GM12878 (cell line): ENCODE results near the gene CEP78. TPM values are rescaled to one million over a fixed set of nuclear protein-coding genes. Genes with fewer than 3 reads are reported as not detected.

Experiments
- ATAC-seq: fragments of 200-7000 bp; cut with Tn5 transposase; 3 replicates; pipeline ENCODE4 v1.9.1; 2020; ENCODE audit warnings: mild to moderate bottlenecking, moderate library complexity
- BruUV-seq: library from RNA; stranded (reverse); fragments of 400-500 nt; replicated peaks from 2 replicates; lab custom pipeline; 2021; lab: Mats Ljungman, UMichigan
- CTCF ChIA-PET: fragments of 300-600 bp; sonication (Branson Sonifier 250); formaldehyde crosslinking; extraction: SDS; loops from one replicate; lab custom pipeline; 2021; ENCODE audit warnings: inconsistent platforms; lab: Yijun Ruan, JAX
- POLR2A ChIA-PET: fragments of 350-600 bp; formaldehyde crosslinking; extraction: SDS; loops from one replicate; lab custom pipeline; 2021; ENCODE audit warnings: inconsistent platforms; lab: Charles Lee
- RAD21 ChIA-PET: fragments of 300-600 bp; sonication (Branson Sonifier 250); formaldehyde crosslinking; loops from one replicate; lab custom pipeline; 2023; ENCODE audit warnings: antibody characterized with exemption; ENCODE audit not compliant: unreplicated experiment; lab: Charles Lee
- SMC1A ChIA-PET: fragments of 300-600 bp; sonication (Branson Sonifier 250); formaldehyde crosslinking; loops from one replicate; lab custom pipeline; 2023; ENCODE audit not compliant: unreplicated experiment, uncharacterized antibody; lab: Charles Lee
- DNase-seq: peaks from one replicate; pipeline ENCODE4 v3.0.0-alpha.2; 2011; ENCODE audit warnings: low read depth, low spot score
- FAIRE-seq: peaks from 3 replicates; lab custom pipeline; 2011; peaks lifted over from hg19 to GRCh38; lab: Jason Lieb, UNC
- H2AFZ ChIP-seq: 2 replicates; pipeline ENCODE4 v1.6.0; 2011; ENCODE audit warnings: low read depth, low read length, control low read depth; ENCODE audit not compliant: control insufficient read depth
- H3K27ac ChIP-seq: 2 replicates; pipeline ENCODE4 v1.5.1; 2011; ENCODE audit warnings: control low read depth; ENCODE audit not compliant: control insufficient read depth, insufficient read depth
- H3K27me3 ChIP-seq, 2 experiments: replicated peaks in 1 of 2; 2 replicates each; pipeline versions ENCODE4 v1.6.0 to v1.6.1; 2011; ENCODE audit warnings: low read length in 1 of 2; ENCODE audit not compliant: control insufficient read depth in 2 of 2, insufficient read depth in 2 of 2
- H3K36me3 ChIP-seq, 2 experiments: 2 replicates each; pipeline ENCODE4 v1.5.1; 2011; ENCODE audit warnings: low read length in 1 of 2; ENCODE audit not compliant: control insufficient read depth in 2 of 2, insufficient read depth in 2 of 2
- H3K4me1 ChIP-seq: 2 replicates; pipeline ENCODE4 v1.6.1; 2011; ENCODE audit warnings: mild to moderate bottlenecking, low read length, moderate library complexity, mixed read lengths; ENCODE audit not compliant: control insufficient read depth, insufficient read depth
- H3K4me2 ChIP-seq: 2 replicates; pipeline ENCODE4 v1.6.0; 2011; ENCODE audit warnings: control low read depth; ENCODE audit not compliant: control insufficient read depth, insufficient read depth
- H3K4me3 ChIP-seq: fragments of 200-600 bp; sonication (generic); 2 replicates; pipeline ENCODE4 v1.5.1; 2016
- H3K79me2 ChIP-seq: 2 replicates; pipeline ENCODE4 v1.6.0; 2011; ENCODE audit warnings: low read length; ENCODE audit not compliant: control insufficient read depth, insufficient read depth
- H3K9ac ChIP-seq: 2 replicates; pipeline ENCODE4 v1.8.0; 2011; ENCODE audit warnings: low read length, control low read depth, mixed read lengths; ENCODE audit not compliant: control insufficient read depth, insufficient read depth
- H3K9me3 ChIP-seq: replicated peaks from 3 replicates; pipeline ENCODE4 v1.5.1; 2011; ENCODE audit warnings: mild to moderate bottlenecking, low read length; ENCODE audit not compliant: control insufficient read depth, insufficient read depth
- H4K20me1 ChIP-seq: 2 replicates; pipeline ENCODE4 v1.6.0; 2011; ENCODE audit not compliant: control insufficient read depth, insufficient read depth
- BCL11A ChIP-seq: IDR thresholded peaks from 2 replicates; pipeline ENCODE4 v1.6.1; 2011; ENCODE audit warnings: low read depth, low read length
- BHLHE40 ChIP-seq, 2 experiments: fragments of 450-650 bp in 1 of 2; IDR thresholded peaks; 2 replicates each; pipeline ENCODE4 v1.6.1; 2011 to 2017; ENCODE audit warnings: low read depth in 2 of 2, borderline replicate concordance in 1 of 2, improper control_type of control experiment in 1 of 2, low read length in 1 of 2, mild to moderate bottlenecking in 1 of 2
- E2F8 ChIP-seq: fragments of 450-650 bp; IDR thresholded peaks from 2 replicates; pipeline ENCODE4 v1.6.1; 2018; ENCODE audit warnings: mild to moderate bottlenecking, low read depth, moderate library complexity; ENCODE audit not compliant: partially characterized antibody
- ESRRA ChIP-seq: IDR thresholded peaks from 2 replicates; pipeline ENCODE4 v1.6.1; 2012; ENCODE audit warnings: mild to moderate bottlenecking, low read length, improper control_type of control experiment
- FOS ChIP-seq: IDR thresholded peaks from 3 replicates; pipeline ENCODE4 v1.6.1; 2011; ENCODE audit warnings: borderline replicate concordance; ENCODE audit not compliant: insufficient read length; ENCODE audit errors: extremely low read depth
- HDAC2 ChIP-seq: fragments of 200-600 bp; sonication (generic); IDR thresholded peaks from 2 replicates; pipeline ENCODE4 v1.6.1; 2017
- JUND ChIP-seq: IDR thresholded peaks from 2 replicates; pipeline ENCODE4 v1.6.1; 2012; ENCODE audit warnings: low read depth, mild to moderate bottlenecking, low read length, improper control_type of control experiment, moderate library complexity
- LARP7 ChIP-seq: fragments of 450-650 bp; IDR thresholded peaks from 2 replicates; pipeline ENCODE4 v1.6.1; 2017; ENCODE audit warnings: mild to moderate bottlenecking
- MEF2A ChIP-seq: IDR thresholded peaks from 2 replicates; pipeline ENCODE4 v1.6.1; 2011; ENCODE audit warnings: low read depth, mild to moderate bottlenecking, low read length, moderate library complexity; ENCODE audit not compliant: insufficient read depth
- NR2C1 ChIP-seq: fragments of 450-650 bp; IDR thresholded peaks from 2 replicates; pipeline ENCODE4 v1.6.1; 2017; ENCODE audit warnings: antibody characterized with exemption, mild to moderate bottlenecking, moderate library complexity
- NR2C2 ChIP-seq: IDR thresholded peaks from 2 replicates; pipeline ENCODE4 v1.6.1; 2011; ENCODE audit warnings: borderline replicate concordance, low read depth; ENCODE audit not compliant: control insufficient read depth, insufficient read length
- PAX5 ChIP-seq: IDR thresholded peaks from 2 replicates; pipeline ENCODE4 v1.6.1; 2011; ENCODE audit warnings: low read depth, low read length, borderline replicate concordance
- RB1 ChIP-seq: fragments of 450-650 bp; formaldehyde crosslinking; IDR thresholded peaks from 2 replicates; pipeline ENCODE4 v1.6.1; 2017; ENCODE audit warnings: mild to moderate bottlenecking, borderline replicate concordance
- SIN3A ChIP-seq: IDR thresholded peaks from 2 replicates; pipeline ENCODE4 v1.6.1; 2012; ENCODE audit warnings: low read depth, low read length, improper control_type of control experiment
- STAT1 ChIP-seq: fragments of 450-650 bp; conservative IDR thresholded peaks from 2 replicates; pipeline ENCODE4 v1.6.1; 2014; ENCODE audit warnings: antibody characterized with exemption, mild to moderate bottlenecking
- ZNF384 ChIP-seq: IDR thresholded peaks from 2 replicates; pipeline ENCODE4 v1.6.1; 2012; ENCODE audit warnings: low read depth, mild to moderate bottlenecking, low read length, improper control_type of control experiment, borderline replicate concordance
- WGBS: methylation state at CpG from one replicate; pipeline ENCODE4 v1.1.6; 2016; ENCODE audit warnings: low lambda C conversion rate; ENCODE audit not compliant: insufficient replicate concordance, insufficient coverage; ENCODE audit errors: missing lambda C conversion rate; 5-methylcytosine and 5-hydroxymethylcytosine counted together
- in situ Hi-C: fragments of 300-500 bp; cut with MboI; formaldehyde crosslinking; loops from 9 replicates; pipeline ENCODE4 v1.14.3; 2018; ENCODE audit warnings: mixed read lengths
- intact Hi-C: fragments of 100-400 bp; cut with micrococcal nuclease; formaldehyde crosslinking; loops from one replicate; pipeline ENCODE4 v1.14.2; 2022; ENCODE audit not compliant: unreplicated experiment
- polyA plus RNA-seq, 11 experiments: library from polyadenylated mRNA; depleted of rRNA in 4 of 11; unstranded in 6 of 11; stranded (reverse) in 5 of 11; fragments of >200 nt; fragmentation: Nextera tagmentation in 4 of 11; fragmentation: Illumina TruSeq in 1 of 11; extraction: Ambion mirVana in 4 of 11; extraction: Trizol in 1 of 11; gene quantifications; 1 replicate in 1 of 11; 2 replicates in 10 of 11; pipeline versions ENCODE4 v1.2.1 to v1.2.3, GENCODE V29; 2011 to 2016; ENCODE audit warnings: inconsistent platforms in 2 of 11, missing spikeins in 2 of 11, low read depth in 1 of 11
- total RNA-seq, 4 experiments: library from RNA; depleted of rRNA in 3 of 4; stranded (reverse); fragments of >200 nt in 3 of 4; fragmentation: Illumina TruSeq in 1 of 4; extraction: Trizol in 1 of 4; gene quantifications; 2 replicates each; pipeline versions ENCODE4 v1.2.1 to v1.2.3, GENCODE V29; 2013 to 2021
- TF ChIP-seq, protein P1 (sequence below): fragments of 450-650 bp; formaldehyde crosslinking; IDR thresholded peaks from 2 replicates; pipeline ENCODE4 v1.4.0; 2022; ENCODE audit warnings: mild to moderate bottlenecking, moderate library complexity

CEP78 gene
- total and polyA plus RNA-seq, 10 of the 15 experiments (the other 5 are each of a cell fraction or from before 2014, with no cell fraction given), result 4.1 to 44.9 (median 27.9) TPM

GRCh38 chr9:78294290-78295176, 58.7 kb downstream of the CEP78 start:
- no peak for ATAC-seq
- no peaks in the 10 kb centered on the region for H3K9me3 ChIP-seq
- H3K4me1 ChIP-seq, result peaks cover 7% of the 10 kb centered on the region
- CTCF ChIA-PET, result interaction anchor here (1.5 to 2.1 kb wide), 2 partner anchors 18 to 30 kb away, joined by 4 to 5 read pairs; no protein-coding TSS in a partner anchor
- H3K36me3 ChIP-seq, result no peaks in the 10 kb centered on the region
- no peak for FAIRE-seq
- 80% methylated on average over 5 of the region's 5 CpGs for WGBS
- H4K20me1 ChIP-seq, result no peaks in the 10 kb centered on the region
- no TSS peak for BruUV-seq
- H3K79me2 ChIP-seq, result peaks cover 14% of the 10 kb centered on the region
- no peak overlapping the region for H3K4me2 ChIP-seq
- intact Hi-C loops, result no loop called here
- no peak overlapping the region for H3K4me3 ChIP-seq
- SMC1A ChIA-PET, result interaction anchor here (0.6 kb wide), 1 partner anchor 1150 kb away, joined by 3 read pairs; no protein-coding TSS in a partner anchor
- H2AFZ ChIP-seq, result no peak overlapping the region
- POLR2A ChIA-PET, result no interaction called here
- in situ Hi-C loops, result no loop called here
- DNase-seq, result no peak
- H3K9ac ChIP-seq, result no peak overlapping the region
- RAD21 ChIA-PET, result no interaction called here
- H3K27me3 ChIP-seq, result no peaks in the 10 kb centered on the region
- no peak overlapping the region for H3K27ac ChIP-seq
- TF ChIP-seq PAX5, result no peak
- TF ChIP-seq E2F8, result no peak
- TF ChIP-seq HDAC2, result no peak
- no peak for TF ChIP-seq BHLHE40 (IDR thresholded peaks at IDR 0.05; ENCODE audit: borderline replicate concordance in 1 of 2, low read depth in 2 of 2, low read length in 1 of 2)
- no peak for TF ChIP-seq RB1
- no peak for TF ChIP-seq LARP7
- TF ChIP-seq BCL11A, result no peak
- TF ChIP-seq MEF2A, result no peak
- TF ChIP-seq FOS, result no peak
- TF ChIP-seq ESRRA, result no peak
- TF ChIP-seq SIN3A, result no peak
- TF ChIP-seq, protein P1, sequence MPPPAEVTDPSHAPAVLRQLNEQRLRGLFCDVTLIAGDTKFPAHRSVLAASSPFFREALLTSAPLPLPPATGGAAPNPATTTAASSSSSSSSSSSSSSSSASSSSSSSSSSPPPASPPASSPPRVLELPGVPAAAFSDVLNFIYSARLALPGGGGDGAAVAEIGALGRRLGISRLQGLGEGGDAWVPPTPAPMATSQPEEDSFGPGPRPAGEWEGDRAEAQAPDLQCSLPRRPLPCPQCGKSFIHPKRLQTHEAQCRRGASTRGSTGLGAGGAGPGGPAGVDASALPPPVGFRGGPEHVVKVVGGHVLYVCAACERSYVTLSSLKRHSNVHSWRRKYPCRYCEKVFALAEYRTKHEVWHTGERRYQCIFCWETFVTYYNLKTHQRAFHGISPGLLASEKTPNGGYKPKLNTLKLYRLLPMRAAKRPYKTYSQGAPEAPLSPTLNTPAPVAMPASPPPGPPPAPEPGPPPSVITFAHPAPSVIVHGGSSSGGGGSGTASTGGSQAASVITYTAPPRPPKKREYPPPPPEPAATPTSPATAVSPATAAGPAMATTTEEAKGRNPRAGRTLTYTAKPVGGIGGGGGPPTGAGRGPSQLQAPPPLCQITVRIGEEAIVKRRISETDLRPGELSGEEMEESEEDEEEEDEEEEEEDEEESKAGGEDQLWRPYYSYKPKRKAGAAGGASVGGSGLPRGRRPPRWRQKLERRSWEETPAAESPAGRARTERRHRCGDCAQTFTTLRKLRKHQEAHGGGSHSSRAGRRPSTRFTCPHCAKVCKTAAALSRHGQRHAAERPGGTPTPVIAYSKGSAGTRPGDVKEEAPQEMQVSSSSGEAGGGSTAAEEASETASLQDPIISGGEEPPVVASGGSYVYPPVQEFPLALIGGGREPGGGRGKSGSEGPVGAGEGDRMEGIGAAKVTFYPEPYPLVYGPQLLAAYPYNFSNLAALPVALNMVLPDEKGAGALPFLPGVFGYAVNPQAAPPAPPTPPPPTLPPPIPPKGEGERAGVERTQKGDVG, result no peak
- no peak for TF ChIP-seq NR2C2
- TF ChIP-seq STAT1, result no peak
- no peak for TF ChIP-seq ZNF384
- no peak for TF ChIP-seq NR2C1
- TF ChIP-seq JUND, result no peak
